Endothelial cell of umbilical vein (primary cell): ENCODE measurements around the gene PSME4. TPM values are rescaled to one million over a fixed set of nuclear protein-coding genes. Genes with fewer than 3 reads are reported as not detected.

Experiments used
- BruUV-seq: library from RNA; stranded (reverse); fragments of 400-500 nt; replicated peaks from 2 replicates; lab custom pipeline; 2021; lab: Mats Ljungman, UMichigan
- CTCF ChIA-PET: fragments of 300-600, 350-600 bp; sonication (Branson Sonifier 250); formaldehyde crosslinking; loops from one replicate; lab custom pipeline; 2021; ENCODE audit warnings: antibody characterized with exemption, inconsistent platforms; lab: Charles Lee
- POLR2A ChIA-PET: fragments of 300-600, 350-600 bp; sonication (Branson Sonifier 250); formaldehyde crosslinking; loops from one replicate; lab custom pipeline; 2021; ENCODE audit warnings: antibody characterized with exemption, inconsistent platforms; lab: Charles Lee
- DNase-seq: peaks from one replicate; pipeline ENCODE4 v3.0.0-alpha.2; 2011; ENCODE audit warnings: low read depth, low spot score
- FAIRE-seq: peaks from 2 replicates; lab custom pipeline; 2011; peaks lifted over from hg19 to GRCh38; lab: Jason Lieb, UNC
- H2AFZ ChIP-seq: 2 replicates; pipeline ENCODE4 v1.6.0; 2012; ENCODE audit warnings: low read depth, low read length, control low read depth, inconsistent platforms
- H3K27ac ChIP-seq: 2 replicates; pipeline ENCODE4 v1.5.1; 2011; ENCODE audit warnings: low read depth, mild to moderate bottlenecking, control low read depth, low read length, moderate library complexity; ENCODE audit not compliant: insufficient read depth
- H3K27me3 ChIP-seq, 2 experiments: 2 replicates each; pipeline versions ENCODE4 v1.6.0 to v1.6.1; 2011; ENCODE audit warnings: low read length in 2 of 2, mixed read lengths in 1 of 2; ENCODE audit not compliant: control insufficient read depth in 2 of 2, insufficient read depth in 2 of 2
- H3K36me3 ChIP-seq, 2 experiments: 2 replicates in 1 of 2; 3 replicates in 1 of 2; pipeline ENCODE4 v1.5.1; 2011; ENCODE audit warnings: low read length in 2 of 2, mild to moderate bottlenecking in 1 of 2, moderate library complexity in 1 of 2; ENCODE audit not compliant: control insufficient read depth in 2 of 2, insufficient read depth in 2 of 2; ENCODE audit errors: extremely low read depth in 1 of 2
- H3K4me1 ChIP-seq: 3 replicates; pipeline ENCODE4 v1.5.1; 2011; ENCODE audit warnings: mild to moderate bottlenecking, low read length; ENCODE audit not compliant: control insufficient read depth, insufficient read depth; ENCODE audit errors: extremely low read depth
- H3K4me2 ChIP-seq: 2 replicates; pipeline ENCODE4 v1.6.1; 2011; ENCODE audit warnings: low read length, control low read depth, mixed read lengths; ENCODE audit not compliant: insufficient read depth
- H3K4me3 ChIP-seq, 3 experiments: fragments of 200-600 bp in 1 of 3; sonication (generic), shearing (Covaris generic) in 1 of 3; replicated peaks in 1 of 3; 2 replicates each; pipeline ENCODE4 v1.5.1; 2011 to 2016; ENCODE audit warnings: control low read depth in 3 of 3, low read length in 3 of 3, mild to moderate bottlenecking in 2 of 3, inconsistent platforms in 1 of 3, low read depth in 1 of 3, moderate library complexity in 1 of 3; ENCODE audit not compliant: insufficient read depth in 1 of 3
- H3K79me2 ChIP-seq: 2 replicates; pipeline ENCODE4 v1.6.0; 2012; ENCODE audit warnings: low read length, inconsistent platforms; ENCODE audit not compliant: control insufficient read depth, insufficient read depth
- H3K9ac ChIP-seq: replicated peaks from 2 replicates; pipeline ENCODE3; 2011; ENCODE audit warnings: low read length, control low read depth; ENCODE audit not compliant: insufficient read depth; ENCODE audit errors: extremely low read depth
- H3K9me1 ChIP-seq: replicated peaks from 3 replicates; pipeline ENCODE4 v1.6.0; 2011; ENCODE audit warnings: mild to moderate bottlenecking, low read length; ENCODE audit not compliant: control insufficient read depth, insufficient read depth; ENCODE audit errors: extremely low read depth
- H3K9me3 ChIP-seq: replicated peaks from 2 replicates; pipeline ENCODE4 v1.5.1; 2012; ENCODE audit warnings: low read length, inconsistent platforms; ENCODE audit not compliant: control insufficient read depth, insufficient read depth
- H4K20me1 ChIP-seq: replicated peaks from 2 replicates; pipeline ENCODE3; 2011; ENCODE audit warnings: mild to moderate bottlenecking, low read length; ENCODE audit not compliant: control insufficient read depth, insufficient read depth; ENCODE audit errors: extremely low read depth
- EZH2 ChIP-seq: IDR thresholded peaks from 2 replicates; pipeline ENCODE4 v1.6.1; 2012; ENCODE audit warnings: borderline replicate concordance, low read depth, mild to moderate bottlenecking, moderate library complexity, low read length, inconsistent platforms; ENCODE audit not compliant: severe bottlenecking
- FOS ChIP-seq: IDR thresholded peaks from 2 replicates; pipeline ENCODE4 v1.6.1; 2011; ENCODE audit warnings: mild to moderate bottlenecking, low read length, moderate library complexity, borderline replicate concordance; ENCODE audit not compliant: insufficient read depth
- GATA2 ChIP-seq: IDR thresholded peaks from 2 replicates; pipeline ENCODE4 v1.7.0; 2011; ENCODE audit warnings: low read depth, mild to moderate bottlenecking, moderate library complexity, mixed read lengths, low read length; ENCODE audit not compliant: insufficient read length, insufficient read depth
- JUN ChIP-seq: IDR thresholded peaks from 2 replicates; pipeline ENCODE4 v1.6.1; 2011; ENCODE audit warnings: borderline replicate concordance, low read depth; ENCODE audit not compliant: insufficient read length, insufficient read depth
- MYC ChIP-seq: IDR thresholded peaks from one replicate; pipeline ENCODE4 v1.6.1; 2011; ENCODE audit warnings: mild to moderate bottlenecking, low read depth, low read length
- POLR2A ChIP-seq: IDR thresholded peaks from 2 replicates; pipeline ENCODE4 v1.6.1; 2012; ENCODE audit warnings: low read depth, mild to moderate bottlenecking, control low read depth, low read length
- POLR2AphosphoS5 ChIP-seq: IDR thresholded peaks from 2 replicates; pipeline ENCODE4 v1.6.1; 2012; ENCODE audit warnings: low read depth, mild to moderate bottlenecking, control low read depth, low read length, moderate library complexity; ENCODE audit not compliant: insufficient read depth
- dilution Hi-C: fragments of 300-500 bp; cut with MboI; formaldehyde crosslinking; loops from one replicate; pipeline ENCODE4 v1.15.0; 2019; ENCODE audit warnings: low sequenced_read_pairs; ENCODE audit not compliant: extremely low pct_ligation_motif_present
- intact Hi-C: fragments of 100-400 bp; cut with micrococcal nuclease; formaldehyde crosslinking; loops from one replicate; pipeline ENCODE4 v1.10.0; 2022
- polyA plus RNA-seq, 4 experiments: library from polyadenylated mRNA; depleted of rRNA in 3 of 4; stranded (reverse) in 3 of 4; unstranded in 1 of 4; fragments of >200 nt; gene quantifications; 2 replicates each; pipeline versions ENCODE4 v1.2.1 to v1.2.3, GENCODE V29; 2011 to 2012; ENCODE audit warnings: missing spikeins in 1 of 4
- total RNA-seq: library from RNA; stranded (reverse); gene quantifications from 2 replicates; pipeline ENCODE4 v1.2.3, GENCODE V29; 2021
- TF ChIP-seq, protein P1 (sequence below), 2 donors: IDR thresholded peaks; 1 replicate in 1 of 2; 2 replicates in 1 of 2; pipeline ENCODE4 v1.5.1; 2011; ENCODE audit warnings: low read length in 2 of 2, mild to moderate bottlenecking in 2 of 2, moderate library complexity in 2 of 2, control low read depth in 1 of 2, inconsistent platforms in 1 of 2, low read depth in 1 of 2; ENCODE audit not compliant: insufficient read depth in 1 of 2; ENCODE audit errors: extremely low read depth in 1 of 2
- TF ChIP-seq, protein P2 (sequence below): IDR thresholded peaks from 2 replicates; pipeline ENCODE4 v1.6.1; 2011; ENCODE audit not compliant: insufficient read depth, insufficient read length

The PSME4 gene
- total and polyA plus RNA-seq, 2 donors (not counting 3 experiments of a cell fraction or from before 2014, with no cell fraction given): 24.7 to 82.6 TPM

DNA sequence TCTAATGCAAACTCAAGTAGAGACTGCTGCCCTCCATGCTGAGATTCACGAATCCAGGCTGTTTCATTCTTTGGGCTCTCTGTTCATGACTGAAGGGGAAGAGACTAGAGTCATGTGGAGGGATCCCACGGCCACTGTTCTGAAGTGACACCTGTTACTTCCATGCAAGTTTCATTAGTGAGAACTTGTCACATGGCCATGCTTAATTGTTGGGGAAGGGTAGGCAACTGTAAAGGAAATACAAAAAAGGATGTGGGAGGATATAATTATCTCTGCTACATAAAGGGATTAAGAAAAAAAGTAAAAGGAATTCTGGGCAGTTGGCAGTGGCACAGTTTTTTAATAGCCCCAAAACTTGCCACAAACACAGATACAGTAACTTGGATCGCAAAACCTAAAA, 28.0 kb upstream of the PSME4 start:
- Histone ChIP-seq H3K4me2 (no peak overlapping the region), H3K79me2 (no peaks in the 10 kb centered on the region), H3K27me3 (no peaks in the 10 kb centered on the region), H3K36me3 (no peaks in the 10 kb centered on the region), H3K27ac (no peak overlapping the region), H3K9ac (no peak overlapping the region), H3K4me1 (no peaks in the 10 kb centered on the region), H3K9me1 (no peaks in the 10 kb centered on the region), H3K4me3 (no peak overlapping the region), H4K20me1 (no peaks in the 10 kb centered on the region), H2AFZ (no peak overlapping the region), H3K9me3 (no peaks in the 10 kb centered on the region)
- TF ChIP-seq, protein P1, sequence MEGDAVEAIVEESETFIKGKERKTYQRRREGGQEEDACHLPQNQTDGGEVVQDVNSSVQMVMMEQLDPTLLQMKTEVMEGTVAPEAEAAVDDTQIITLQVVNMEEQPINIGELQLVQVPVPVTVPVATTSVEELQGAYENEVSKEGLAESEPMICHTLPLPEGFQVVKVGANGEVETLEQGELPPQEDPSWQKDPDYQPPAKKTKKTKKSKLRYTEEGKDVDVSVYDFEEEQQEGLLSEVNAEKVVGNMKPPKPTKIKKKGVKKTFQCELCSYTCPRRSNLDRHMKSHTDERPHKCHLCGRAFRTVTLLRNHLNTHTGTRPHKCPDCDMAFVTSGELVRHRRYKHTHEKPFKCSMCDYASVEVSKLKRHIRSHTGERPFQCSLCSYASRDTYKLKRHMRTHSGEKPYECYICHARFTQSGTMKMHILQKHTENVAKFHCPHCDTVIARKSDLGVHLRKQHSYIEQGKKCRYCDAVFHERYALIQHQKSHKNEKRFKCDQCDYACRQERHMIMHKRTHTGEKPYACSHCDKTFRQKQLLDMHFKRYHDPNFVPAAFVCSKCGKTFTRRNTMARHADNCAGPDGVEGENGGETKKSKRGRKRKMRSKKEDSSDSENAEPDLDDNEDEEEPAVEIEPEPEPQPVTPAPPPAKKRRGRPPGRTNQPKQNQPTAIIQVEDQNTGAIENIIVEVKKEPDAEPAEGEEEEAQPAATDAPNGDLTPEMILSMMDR (IDR thresholded peaks at IDR 0.05; ENCODE audit: extremely low read depth in 1 of 2, insufficient read depth in 1 of 2, low read depth in 1 of 2, low read length in 2 of 2): no peak
- TF ChIP-seq GATA2: no peak
- dilution Hi-C loops (no loop called here), intact Hi-C loops (no loop called here)
- BruUV-seq: no TSS peak
- ChIA-PET CTCF (no interaction called here), POLR2A (no interaction called here)
- DNase-seq: no peak
- FAIRE-seq: no peak

DNA sequence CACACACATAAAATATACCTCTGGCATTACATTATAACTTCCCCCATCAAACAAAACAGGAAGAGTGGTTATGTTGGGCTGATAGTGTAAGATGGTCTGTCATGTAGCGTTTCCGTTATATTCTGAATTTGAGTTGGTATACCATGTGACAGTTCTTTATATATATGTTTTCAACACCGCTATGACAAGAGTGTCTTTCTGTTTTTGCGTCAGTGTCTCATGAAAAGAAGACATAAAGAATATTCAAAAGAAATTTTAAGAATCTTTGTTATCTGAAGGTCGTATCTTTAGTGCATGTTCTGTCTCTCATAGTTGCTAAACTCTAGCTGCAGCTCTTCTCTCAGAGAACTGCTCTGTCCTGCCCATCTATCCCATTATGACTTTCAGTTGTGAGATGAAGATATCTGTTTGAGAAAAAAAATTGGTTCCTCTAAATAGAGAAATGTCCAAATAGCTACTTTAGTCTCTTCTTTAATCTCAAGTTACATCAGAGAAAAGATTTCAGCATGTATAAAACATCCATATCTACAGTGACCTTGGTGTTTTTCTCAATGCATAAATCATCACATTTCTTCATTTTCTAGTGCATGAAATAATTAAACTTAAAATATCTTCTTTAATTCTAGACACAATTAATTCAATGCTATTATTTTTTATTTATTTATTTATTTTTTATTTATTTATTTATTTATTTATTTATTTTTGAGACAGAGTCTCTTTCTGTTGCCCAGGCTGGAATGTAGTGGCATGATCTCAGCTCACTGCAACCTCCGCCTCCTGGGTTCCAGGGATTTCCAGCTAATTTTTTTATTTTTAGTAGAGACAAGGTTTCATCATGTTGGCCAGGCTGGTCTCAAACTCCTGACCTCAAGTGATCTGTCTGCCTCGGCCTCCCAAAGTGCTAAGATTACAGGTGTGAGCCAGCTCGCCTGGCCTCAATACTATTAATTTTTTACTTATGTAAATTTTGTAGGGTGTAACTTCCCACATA, 24.3 kb upstream of the PSME4 start:
- no TSS peak for BruUV-seq
- Histone ChIP-seq H3K79me2 (no peaks in the 10 kb centered on the region), H3K4me3 (no peak overlapping the region), H3K9ac (no peak overlapping the region), H3K9me3 (no peaks in the 10 kb centered on the region), H3K4me2 (no peak overlapping the region), H3K9me1 (no peaks in the 10 kb centered on the region), H2AFZ (no peak overlapping the region), H3K36me3 (no peaks in the 10 kb centered on the region), H3K27me3 (no peaks in the 10 kb centered on the region), H4K20me1 (no peaks in the 10 kb centered on the region), H3K27ac (no peak overlapping the region), H3K4me1 (no peaks in the 10 kb centered on the region)
- intact Hi-C loops (no loop called here), dilution Hi-C loops (no loop called here)
- ChIA-PET CTCF (interaction anchor here (2.2 kb wide), 1 partner anchor 10 kb away, joined by 4 read pairs; no protein-coding TSS in a partner anchor), POLR2A (no interaction called here)
- TF ChIP-seq, protein P1 (IDR thresholded peaks at IDR 0.05; ENCODE audit: extremely low read depth in 1 of 2, insufficient read depth in 1 of 2, low read depth in 1 of 2, low read length in 2 of 2): no peak
- no peak for TF ChIP-seq GATA2
- no peak for TF ChIP-seq JUN
- TF ChIP-seq FOS: no peak
- TF ChIP-seq POLR2AphosphoS5: no peak
- no peak for TF ChIP-seq POLR2A
- TF ChIP-seq EZH2: no peak
- TF ChIP-seq, protein P2, sequence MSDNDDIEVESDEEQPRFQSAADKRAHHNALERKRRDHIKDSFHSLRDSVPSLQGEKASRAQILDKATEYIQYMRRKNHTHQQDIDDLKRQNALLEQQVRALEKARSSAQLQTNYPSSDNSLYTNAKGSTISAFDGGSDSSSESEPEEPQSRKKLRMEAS: no peak
- TF ChIP-seq MYC: no peak
- DNase-seq (no peak), FAIRE-seq (no peak)
